Motor neuron (in vitro differentiated cells): ENCODE data around the gene KCNK3. TPM values are rescaled to one million over a fixed set of nuclear protein-coding genes. Genes with fewer than 3 reads are reported as not detected.

Source experiments
- ATAC-seq, 8 experiments: fragments of 200-7000 bp; cut with Tn5 transposase; replicated peaks in 6 of 8; 2 replicates each; pipeline ENCODE4 v1.8.0; 2021; ENCODE audit warnings: mild to moderate bottlenecking in 8 of 8, moderate library complexity in 8 of 8
- H3K27ac ChIP-seq, 2 donors: fragments of 250-450 bp; sonication (Bioruptor Pico); 2 replicates each; pipeline ENCODE4 v1.9.0; 2021; ENCODE audit warnings: antibody characterized with exemption in 2 of 2, mild to moderate bottlenecking in 2 of 2, moderate library complexity in 1 of 2
- H3K4me1 ChIP-seq, 2 donors: fragments of 250-450 bp; sonication (Bioruptor Pico); replicated peaks in 1 of 2; 2 replicates each; pipeline ENCODE4 v1.6.1; 2021; ENCODE audit warnings: antibody characterized with exemption in 2 of 2, mild to moderate bottlenecking in 2 of 2, moderate library complexity in 1 of 2
- H3K4me3 ChIP-seq, 5 donors: fragments of 250-450 bp; sonication (Bioruptor Pico); 2 replicates each; pipeline ENCODE4 v1.9.0; 2021; ENCODE audit warnings: antibody characterized with exemption in 5 of 5, mild to moderate bottlenecking in 5 of 5, moderate library complexity in 4 of 5
- WGBS, 10 experiments: fragments of 450-650 bp; shearing (Covaris generic); methylation state at CpG; one replicate each; pipeline ENCODE4 v1.0.0; 2022; 5-methylcytosine and 5-hydroxymethylcytosine counted together
- in situ Hi-C, 9 experiments: fragments of 400-800 bp; cut with MboI; loops; one replicate each; pipeline ENCODE4 v1.15.0; 2021; ENCODE audit warnings: low sequenced_read_pairs in 9 of 9, low pct_unique_long_range_greater_than_20kb in 2 of 9; ENCODE audit not compliant: unreplicated experiment in 9 of 9
- total RNA-seq, 8 experiments: library from RNA; unstranded; fragments of 300-600 nt; gene quantifications; 2 replicates each; pipeline versions ENCODE4 v1.2.3 to v1.2.4, GENCODE V29; 2022

KCNK3 gene
- total RNA-seq: 10 to 100 TPM in 1 of 8 experiments, 1 to 10 TPM in 4, under 1 TPM in 3; 0.13 to 15.5 (median 6.9) TPM

GRCh38 chr2:26692279-26692896 lies at the start of gene KCNK3:
TSS of gene KCNK3 (plus strand) at chr2:26692722. CDS start at chr2:26692876, 154 bp downstream.
- peak within 1 kb of the TSS; percentile 75 to 76 for H3K27ac ChIP-seq
- in situ Hi-C loops: no loop called here
- H3K4me3 ChIP-seq: peak within 1 kb of the TSS; percentile 40 to 61 (median 47)
- WGBS, 10 experiments: 7 to 23% (median 11%) methylated on average over 3 to 7 of the region's 64 CpGs; no CpG with 5 or more reads in 7 of the 10 experiments
- peaks cover 27 to 33% of the 10 kb centered on the region in 2 donors for H3K4me1 ChIP-seq
- peak; percentile 79 to 97 (median 82) for ATAC-seq

DNA sequence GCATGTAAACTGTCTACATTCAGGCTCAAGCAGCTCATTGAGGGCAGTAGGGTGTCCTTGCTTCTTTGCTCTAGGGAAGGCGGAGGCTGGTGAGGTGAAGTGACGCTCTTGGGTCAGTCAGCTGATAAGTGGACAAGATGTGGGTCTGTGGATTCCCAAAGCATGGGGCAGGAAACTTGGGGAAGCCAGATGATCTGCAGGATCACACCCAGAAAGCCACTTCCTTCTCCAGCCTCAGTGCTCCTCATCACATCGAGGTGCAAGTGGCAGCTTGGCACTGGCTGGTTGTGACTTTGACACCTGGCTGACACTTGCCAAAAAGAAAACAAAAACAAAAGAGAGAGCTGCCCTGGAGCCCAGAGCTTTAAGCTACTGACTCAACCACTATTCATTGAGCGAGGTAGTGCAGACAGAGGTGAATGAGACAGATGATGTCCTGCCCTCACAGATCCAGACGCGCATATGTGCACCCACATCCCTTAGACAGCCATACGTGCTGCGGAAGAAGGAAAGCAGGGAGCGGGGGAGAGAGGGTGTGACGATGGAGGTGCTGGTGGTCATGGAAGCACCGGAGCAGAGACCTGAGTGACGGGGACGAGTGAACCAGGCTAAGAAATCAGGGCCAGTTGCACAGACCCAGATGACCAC lies 48.2 kb upstream of the KCNK3 start:
- in situ Hi-C loops: no loop called here
- WGBS, 10 experiments: 20 to 100% (median 75%) methylated on average over 2 to 8 of the region's 13 CpGs
- no peak for ATAC-seq

GRCh38 chr2:26645762-26646161 lies 46.8 kb upstream of the KCNK3 start:
- H3K4me1 ChIP-seq: peaks cover 6 to 15% of the 10 kb centered on the region in 2 donors
- ATAC-seq: no peak
- in situ Hi-C loops: no loop called here
- no peak overlapping the region for H3K4me3 ChIP-seq
- WGBS, 10 experiments: 50 to 100% (median 89%) methylated on average over 1 to 6 of the region's 10 CpGs
- no peak overlapping the region for H3K27ac ChIP-seq

More for the DNA sequence above, 48.2 kb upstream of the KCNK3 start:
- Histone ChIP-seq H3K27ac (no peak overlapping the region), H3K4me3 (no peak overlapping the region), H3K4me1 (peaks cover 15 to 27% of the 10 kb centered on the region in 2 donors)

- Histone ChIP-seq H3K4me1 (peaks cover 5 to 11% of the 10 kb centered on the region in 2 donors), H3K27ac (peak overlapping the region in 1 of 2 donors; percentile 27), H3K4me3 (no peak overlapping the region)
- WGBS, 10 experiments: 0 to 88% (median 47%) methylated on average over 1 to 5 of the region's 6 CpGs; no CpG with 5 or more reads in 3 of the 10 experiments
- in situ Hi-C loops: no loop called here
- peak in 4 of 8 experiments; percentile 20 to 35 (median 30) for ATAC-seq
Measured at GRCh38 chr2:26646986-26647672, 45.4 kb upstream of the KCNK3 start.

- no peak for ATAC-seq
- 17 to 100% (median 57%) methylated on average over 1 to 3 of the region's 3 CpGs; no CpG with 5 or more reads in 4 of the 10 experiments for WGBS, 10 experiments
- peaks cover 12 to 13% of the 10 kb centered on the region in 2 donors for H3K4me1 ChIP-seq
- no peak overlapping the region for H3K4me3 ChIP-seq
- in situ Hi-C loops: no loop called here
- no peak overlapping the region for H3K27ac ChIP-seq
Measured at GRCh38 chr2:26647981-26648380, 44.5 kb upstream of the KCNK3 start.

GRCh38 chr2:26648516-26648915 lies 44.0 kb upstream of the KCNK3 start:
- no peak overlapping the region for H3K27ac ChIP-seq
- in situ Hi-C loops: no loop called here
- 0 to 100% (median 87%) methylated on average over 1 to 5 of the region's 6 CpGs; no CpG with 5 or more reads in 5 of the 10 experiments for WGBS, 10 experiments
- peaks cover 12 to 13% of the 10 kb centered on the region in 2 donors for H3K4me1 ChIP-seq
- no peak overlapping the region for H3K4me3 ChIP-seq
- no peak for ATAC-seq

- in situ Hi-C loops: no loop called here
- peak in 3 of 8 experiments; percentile 27 to 47 (median 32) for ATAC-seq
- Histone ChIP-seq H3K4me1 (peaks cover 12 to 13% of the 10 kb centered on the region in 2 donors), H3K4me3 (no peak overlapping the region), H3K27ac (no peak overlapping the region)
- WGBS, 10 experiments: 0 to 100% (median 36%) methylated on average over 1 to 5 of the region's 7 CpGs; no CpG with 5 or more reads in 2 of the 10 experiments
Measured at GRCh38 chr2:26649322-26649721, 43.2 kb upstream of the KCNK3 start.

DNA sequence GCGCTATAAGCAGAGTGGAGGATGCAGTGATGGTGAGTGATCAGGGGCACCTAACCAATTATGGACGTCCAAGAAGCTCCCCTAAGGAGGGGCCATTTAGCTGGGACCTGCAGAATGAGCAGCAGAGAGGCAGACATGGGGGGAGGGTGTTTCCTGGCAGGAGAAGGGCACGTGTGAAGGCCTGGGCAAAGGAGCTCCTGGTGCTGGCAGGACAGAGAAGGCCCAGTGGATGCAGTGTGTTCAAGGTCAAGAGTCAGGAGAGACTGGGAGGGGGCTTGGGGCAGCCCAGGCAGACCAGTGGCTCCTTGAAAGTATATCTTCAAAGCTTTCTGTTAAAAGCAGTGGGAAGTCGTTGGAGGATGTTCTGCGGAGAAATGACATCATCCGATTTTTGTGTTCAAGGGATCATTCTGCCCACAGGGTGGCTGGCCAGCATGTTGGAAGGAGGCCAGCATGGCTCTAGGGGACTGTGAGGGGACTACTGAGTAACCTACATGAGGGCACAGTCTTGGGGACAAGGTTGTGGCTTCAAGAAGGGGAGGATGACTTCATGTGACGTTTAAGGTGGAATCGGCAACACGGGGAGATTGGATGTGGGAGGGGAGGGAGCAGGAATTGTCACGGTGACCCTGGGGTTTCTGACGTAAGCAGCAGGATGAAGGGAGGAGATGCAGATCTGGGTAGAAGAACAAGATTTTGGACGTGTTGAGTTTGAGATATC lies 42.4 kb upstream of the KCNK3 start:
- in situ Hi-C loops: no loop called here
- Histone ChIP-seq H3K4me3 (no peak overlapping the region), H3K27ac (no peak overlapping the region), H3K4me1 (peaks cover 12 to 13% of the 10 kb centered on the region in 2 donors)
- WGBS, 10 experiments: 0 to 100% (median 67%) methylated on average over 1 to 10 of the region's 12 CpGs
- ATAC-seq: no peak

- Histone ChIP-seq H3K4me1 (peaks cover 12 to 13% of the 10 kb centered on the region in 2 donors), H3K27ac (no peak overlapping the region), H3K4me3 (no peak overlapping the region)
- no peak for ATAC-seq
- 26 to 100% (median 94%) methylated on average over 1 to 10 of the region's 12 CpGs; no CpG with 5 or more reads in 2 of the 10 experiments for WGBS, 10 experiments
- in situ Hi-C loops: no loop called here
Measured at GRCh38 chr2:26650713-26651469, 41.6 kb upstream of the KCNK3 start.

- Histone ChIP-seq H3K4me3 (no peak overlapping the region), H3K4me1 (peaks cover 12 to 13% of the 10 kb centered on the region in 2 donors), H3K27ac (no peak overlapping the region)
- 62 to 100% (median 84%) methylated on average over 1 to 7 of the region's 7 CpGs; no CpG with 5 or more reads in 1 of the 10 experiments for WGBS, 10 experiments
- no peak for ATAC-seq
- in situ Hi-C loops: no loop called here
Measured at GRCh38 chr2:26651470-26651771, 41.1 kb upstream of the KCNK3 start.

GRCh38 chr2:26651799-26652198 lies 40.7 kb upstream of the KCNK3 start:
- in situ Hi-C loops: no loop called here
- no peak for ATAC-seq
- 23 to 100% (median 85%) methylated on average over 1 to 6 of the region's 7 CpGs; no CpG with 5 or more reads in 2 of the 10 experiments for WGBS, 10 experiments
- Histone ChIP-seq H3K4me1 (peaks cover 10 to 13% of the 10 kb centered on the region in 2 donors), H3K4me3 (no peak overlapping the region), H3K27ac (no peak overlapping the region)

DNA sequence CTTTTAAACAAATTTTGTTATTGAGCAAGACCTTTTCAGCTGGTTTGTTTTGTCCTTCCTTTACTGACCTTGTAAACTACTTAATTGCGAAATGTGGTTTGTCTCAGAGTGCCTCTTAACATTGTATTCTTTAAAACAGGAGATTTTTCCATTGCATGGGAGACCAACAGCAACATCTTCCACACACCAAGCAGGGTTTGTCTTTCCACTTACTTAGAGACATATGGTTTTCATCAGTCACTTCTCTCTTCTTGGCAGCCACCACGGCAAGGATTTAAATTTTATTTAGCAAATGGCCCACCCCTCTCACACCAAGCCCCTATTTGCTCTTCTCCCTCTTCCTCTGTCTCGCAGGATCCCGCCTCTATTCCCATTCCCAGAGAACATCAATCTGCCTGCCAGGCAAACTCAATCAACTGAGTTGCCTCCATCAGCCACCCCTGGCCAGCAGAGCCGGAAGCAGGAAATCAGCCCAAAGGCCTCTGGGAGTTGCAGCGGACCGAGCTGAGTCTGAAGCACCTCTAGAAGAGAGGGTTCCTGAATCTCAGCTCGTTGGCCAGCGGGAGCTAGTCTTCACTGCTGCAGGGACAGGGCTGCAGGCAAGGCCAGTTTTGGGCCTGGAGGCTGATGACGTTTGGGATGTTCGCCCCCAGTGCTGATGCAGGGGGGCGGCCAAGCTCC lies 40.0 kb upstream of the KCNK3 start:
- in situ Hi-C loops: no loop called here
- no peak overlapping the region for H3K4me3 ChIP-seq
- ATAC-seq: peak; percentile 16 to 86 (median 58)
- peaks cover 6% of the 10 kb centered on the region in 2 donors for H3K4me1 ChIP-seq
- no peak overlapping the region for H3K27ac ChIP-seq
- WGBS, 10 experiments: 7 to 100% (median 48%) methylated on average over 1 to 5 of the region's 12 CpGs; no CpG with 5 or more reads in 3 of the 10 experiments
